ENCODE data around the gene TRPC1. TPM values are rescaled to one million over a fixed set of nuclear protein-coding genes. Genes with fewer than 3 reads are reported as not detected.

TRPC1 gene
- total RNA-seq, 3 donors from 2014 or later (not counting 1 experiment from before 2014, with no cell fraction given) = 0.21 to 1.4 (median 0.43) TPM

DNA sequence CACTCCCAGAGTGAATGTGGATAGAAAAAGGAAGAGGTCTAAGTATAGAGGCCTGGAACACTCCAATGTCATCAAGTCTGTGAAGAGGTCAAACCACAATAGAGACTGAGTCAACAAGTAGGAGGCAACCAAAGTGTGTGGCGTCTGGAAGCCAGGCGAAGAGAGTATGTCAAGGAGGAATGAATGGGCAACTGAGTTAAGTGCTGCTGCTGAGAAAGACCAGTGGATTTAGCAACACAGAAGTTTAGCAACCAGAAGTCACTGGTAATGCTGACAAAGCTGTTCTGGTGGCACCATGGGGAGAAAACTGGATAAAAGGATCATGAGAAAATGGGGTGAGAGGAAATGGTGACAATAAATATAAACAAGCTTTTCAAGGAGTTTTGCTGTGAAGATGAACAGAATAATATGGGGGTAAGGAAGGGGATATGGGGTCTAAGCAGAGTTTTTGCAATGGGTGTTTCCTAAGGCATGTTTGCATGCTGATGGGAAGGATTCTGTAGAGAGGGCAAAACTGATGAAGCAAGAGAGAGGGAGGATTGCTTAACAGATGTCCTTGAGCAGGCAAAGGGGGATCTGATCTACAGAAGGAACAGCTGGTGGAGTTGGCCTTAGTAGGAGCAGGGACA lies 126.7 kb downstream of the TRPC1 start:
- H3K4me1 Mint-ChIP-seq = no peaks in the 10 kb centered on the region
- H3K9me3 Mint-ChIP-seq = no peaks in the 10 kb centered on the region
- WGBS (ENCODE audit: insufficient coverage) = 63% methylated on average over 2 of the region's 2 CpGs
- peaks cover 9 to 22% of the 10 kb centered on the region in 2 donors for H3K27me3 Mint-ChIP-seq (ENCODE audit: low read depth in 2 of 2)
- Histone ChIP-seq H3K36me3 (ENCODE audit: control insufficient read depth, insufficient read depth, low read length) (no peaks in the 10 kb centered on the region), H3K4me3 (ENCODE audit: low read length) (no peak overlapping the region), H3K4me1 (ENCODE audit: control insufficient read depth, insufficient read depth, low read length) (no peaks in the 10 kb centered on the region), H3K27ac (ENCODE audit: low read length) (no peak overlapping the region), H3K9me3 (ENCODE audit: control insufficient read depth, insufficient read depth, low read length) (no peaks in the 10 kb centered on the region), H3K27me3 (ENCODE audit: control insufficient read depth, insufficient read depth, low read length) (no peaks in the 10 kb centered on the region)
- H3K27ac Mint-ChIP-seq = no peak overlapping the region
- no peak overlapping the region for H3K4me3 Mint-ChIP-seq
- DNase-seq (no peak), ATAC-seq (no peak)
- H3K36me3 Mint-ChIP-seq = no peaks in the 10 kb centered on the region
- TF ChIP-seq, protein P1, sequence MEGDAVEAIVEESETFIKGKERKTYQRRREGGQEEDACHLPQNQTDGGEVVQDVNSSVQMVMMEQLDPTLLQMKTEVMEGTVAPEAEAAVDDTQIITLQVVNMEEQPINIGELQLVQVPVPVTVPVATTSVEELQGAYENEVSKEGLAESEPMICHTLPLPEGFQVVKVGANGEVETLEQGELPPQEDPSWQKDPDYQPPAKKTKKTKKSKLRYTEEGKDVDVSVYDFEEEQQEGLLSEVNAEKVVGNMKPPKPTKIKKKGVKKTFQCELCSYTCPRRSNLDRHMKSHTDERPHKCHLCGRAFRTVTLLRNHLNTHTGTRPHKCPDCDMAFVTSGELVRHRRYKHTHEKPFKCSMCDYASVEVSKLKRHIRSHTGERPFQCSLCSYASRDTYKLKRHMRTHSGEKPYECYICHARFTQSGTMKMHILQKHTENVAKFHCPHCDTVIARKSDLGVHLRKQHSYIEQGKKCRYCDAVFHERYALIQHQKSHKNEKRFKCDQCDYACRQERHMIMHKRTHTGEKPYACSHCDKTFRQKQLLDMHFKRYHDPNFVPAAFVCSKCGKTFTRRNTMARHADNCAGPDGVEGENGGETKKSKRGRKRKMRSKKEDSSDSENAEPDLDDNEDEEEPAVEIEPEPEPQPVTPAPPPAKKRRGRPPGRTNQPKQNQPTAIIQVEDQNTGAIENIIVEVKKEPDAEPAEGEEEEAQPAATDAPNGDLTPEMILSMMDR (IDR thresholded peaks at IDR 0.05) = no peak
- intact Hi-C loops (cut with micrococcal nuclease) = no loop called here

DNA sequence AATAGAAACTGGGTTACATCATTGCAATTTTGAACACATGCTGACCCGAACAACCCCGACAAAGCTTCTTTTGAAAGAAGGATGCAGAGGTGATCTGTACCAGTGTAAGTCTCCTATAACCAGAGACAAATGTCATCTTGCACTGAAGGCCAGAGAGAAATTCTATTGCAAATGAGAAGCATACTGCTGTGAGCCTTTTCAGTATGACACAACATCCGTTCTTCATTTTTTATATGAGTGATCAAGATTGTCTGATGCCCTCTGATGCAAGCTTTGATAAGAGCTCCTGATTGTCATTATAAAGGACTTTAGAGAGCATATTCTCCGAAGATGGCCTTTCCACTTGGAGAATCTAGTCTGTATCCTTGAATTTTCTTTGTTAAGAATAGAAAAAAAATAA lies 128.2 kb downstream of the TRPC1 start:
- intact Hi-C loops (cut with micrococcal nuclease) = no loop called here
- no peaks in the 10 kb centered on the region for H3K9me3 Mint-ChIP-seq
- H3K27ac ChIP-seq (ENCODE audit: low read length) = no peak overlapping the region
- no peaks in the 10 kb centered on the region for H3K9me3 ChIP-seq (ENCODE audit: control insufficient read depth, insufficient read depth, low read length)
- H3K4me1 ChIP-seq (ENCODE audit: control insufficient read depth, insufficient read depth, low read length) = no peaks in the 10 kb centered on the region
- 97% methylated on average over 3 of the region's 4 CpGs for WGBS (ENCODE audit: insufficient coverage)
- no peaks in the 10 kb centered on the region for H3K36me3 Mint-ChIP-seq
- H3K4me3 Mint-ChIP-seq = no peak overlapping the region
- H3K36me3 ChIP-seq (ENCODE audit: control insufficient read depth, insufficient read depth, low read length) = no peaks in the 10 kb centered on the region
- H3K4me1 Mint-ChIP-seq = no peaks in the 10 kb centered on the region
- H3K27me3 Mint-ChIP-seq (ENCODE audit: low read depth in 2 of 2) = peaks cover 4 to 24% of the 10 kb centered on the region in 2 donors
- ATAC-seq (no peak), DNase-seq (no peak)
- TF ChIP-seq, protein P1 (IDR thresholded peaks at IDR 0.05) = no peak
- no peak overlapping the region for H3K27ac Mint-ChIP-seq
- H3K4me3 ChIP-seq (ENCODE audit: low read length) = no peak overlapping the region
- H3K27me3 ChIP-seq (ENCODE audit: control insufficient read depth, insufficient read depth, low read length) = no peaks in the 10 kb centered on the region

DNA sequence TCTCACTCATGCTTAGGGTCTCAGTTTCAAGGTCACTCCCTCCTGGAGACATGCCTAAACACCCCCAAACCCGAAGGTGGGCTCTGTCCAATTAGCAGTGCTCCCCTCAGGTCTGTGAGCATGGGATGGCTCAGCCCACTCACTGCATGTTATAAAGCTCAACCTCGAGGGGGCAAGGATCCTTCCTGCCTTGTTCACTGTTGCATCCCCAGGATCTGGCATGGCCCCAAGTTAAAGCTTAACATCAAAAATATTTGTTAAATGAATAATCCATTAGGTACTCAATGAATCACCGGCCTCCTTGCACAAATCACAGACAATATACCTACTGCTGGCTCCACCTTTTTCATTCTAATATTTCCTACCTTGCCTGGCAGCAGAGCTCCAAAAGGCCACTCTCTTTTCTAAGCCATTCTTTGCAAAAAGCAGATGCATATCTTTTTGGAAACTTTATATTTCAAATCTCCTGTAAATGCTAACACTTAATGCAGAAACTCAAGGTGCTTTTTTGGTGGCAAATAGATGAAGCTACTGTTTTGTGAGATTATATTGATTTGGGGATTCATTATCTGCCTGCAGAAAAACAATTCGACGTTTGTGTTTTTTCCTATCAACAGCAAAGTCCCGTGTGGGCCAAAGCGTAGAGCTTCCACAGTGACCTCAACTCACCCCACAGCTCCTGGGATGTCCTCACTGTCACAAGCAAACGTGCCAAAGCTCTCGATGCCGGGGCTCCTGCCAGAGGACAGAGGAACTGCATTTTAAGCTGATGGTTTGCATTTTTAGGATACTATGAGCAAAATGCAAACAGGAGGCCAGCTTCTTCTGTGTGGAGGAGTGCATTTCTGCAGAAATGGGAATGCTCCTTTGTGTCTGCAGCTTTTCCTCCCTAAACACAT lies 129.7 kb downstream of the TRPC1 start:
- Mint-ChIP-seq H3K4me1 (no peaks in the 10 kb centered on the region), H3K27me3 (ENCODE audit: low read depth in 2 of 2) (peaks cover 2 to 20% of the 10 kb centered on the region in 2 donors), H3K4me3 (no peak overlapping the region), H3K9me3 (no peaks in the 10 kb centered on the region), H3K27ac (no peak overlapping the region), H3K36me3 (no peaks in the 10 kb centered on the region)
- ATAC-seq (no peak), DNase-seq (no peak)
- Histone ChIP-seq H3K27ac (ENCODE audit: low read length) (no peak overlapping the region), H3K4me1 (ENCODE audit: control insufficient read depth, insufficient read depth, low read length) (no peaks in the 10 kb centered on the region), H3K4me3 (ENCODE audit: low read length) (no peak overlapping the region), H3K9me3 (ENCODE audit: control insufficient read depth, insufficient read depth, low read length) (no peaks in the 10 kb centered on the region), H3K36me3 (ENCODE audit: control insufficient read depth, insufficient read depth, low read length) (no peaks in the 10 kb centered on the region), H3K27me3 (ENCODE audit: control insufficient read depth, insufficient read depth, low read length) (no peaks in the 10 kb centered on the region)
- TF ChIP-seq, protein P1 (IDR thresholded peaks at IDR 0.05) = no peak
- WGBS (ENCODE audit: insufficient coverage) = 76% methylated on average over 10 of the region's 10 CpGs
- intact Hi-C loops (cut with micrococcal nuclease) = no loop called here
